Fibroblast of mammary gland (primary cell): ENCODE results near the gene PYGO2.
A peak's percentile ranks its signal among the peaks of the same experiment; 100 is the strongest.

Experiments used
- DNase-seq: peaks from one replicate; pipeline ENCODE4 v3.0.0-alpha.2; 2010; ENCODE audit warnings: low read depth
- H3K4me3 ChIP-seq: 2 replicates; pipeline ENCODE4 v1.5.1; 2011; ENCODE audit warnings: low read depth, mild to moderate bottlenecking, low read length, moderate library complexity; ENCODE audit not compliant: control insufficient read depth
- TF ChIP-seq, protein P1 (sequence below): conservative IDR thresholded peaks from 2 replicates; pipeline ENCODE4 v1.5.1; 2011; ENCODE audit warnings: low read depth, low read length, inconsistent platforms; ENCODE audit not compliant: control insufficient read depth, insufficient read depth

Gene PYGO2

DNA sequence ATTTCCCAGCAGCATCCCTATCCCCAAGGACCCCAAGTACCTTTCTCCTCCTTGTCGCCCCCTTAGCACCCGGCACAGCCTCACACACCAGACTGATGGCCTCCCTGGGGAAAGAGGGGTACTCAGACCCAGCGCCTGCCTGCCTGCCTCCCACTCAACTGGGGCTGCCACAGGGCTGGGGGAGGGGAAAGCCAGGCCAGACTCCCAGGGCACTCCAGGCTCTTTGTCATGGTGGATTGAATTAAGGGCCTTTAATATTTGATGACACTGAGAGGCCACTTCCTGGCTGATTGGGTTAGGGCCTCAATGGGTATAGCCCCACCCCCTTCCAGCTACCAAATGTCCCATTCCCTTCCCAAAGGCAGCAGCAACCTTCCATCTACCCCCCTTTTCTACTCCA is 7.1 kb upstream of the PYGO2 start:
- peak overlapping the region; percentile 79 for H3K4me3 ChIP-seq
- TF ChIP-seq, protein P1, sequence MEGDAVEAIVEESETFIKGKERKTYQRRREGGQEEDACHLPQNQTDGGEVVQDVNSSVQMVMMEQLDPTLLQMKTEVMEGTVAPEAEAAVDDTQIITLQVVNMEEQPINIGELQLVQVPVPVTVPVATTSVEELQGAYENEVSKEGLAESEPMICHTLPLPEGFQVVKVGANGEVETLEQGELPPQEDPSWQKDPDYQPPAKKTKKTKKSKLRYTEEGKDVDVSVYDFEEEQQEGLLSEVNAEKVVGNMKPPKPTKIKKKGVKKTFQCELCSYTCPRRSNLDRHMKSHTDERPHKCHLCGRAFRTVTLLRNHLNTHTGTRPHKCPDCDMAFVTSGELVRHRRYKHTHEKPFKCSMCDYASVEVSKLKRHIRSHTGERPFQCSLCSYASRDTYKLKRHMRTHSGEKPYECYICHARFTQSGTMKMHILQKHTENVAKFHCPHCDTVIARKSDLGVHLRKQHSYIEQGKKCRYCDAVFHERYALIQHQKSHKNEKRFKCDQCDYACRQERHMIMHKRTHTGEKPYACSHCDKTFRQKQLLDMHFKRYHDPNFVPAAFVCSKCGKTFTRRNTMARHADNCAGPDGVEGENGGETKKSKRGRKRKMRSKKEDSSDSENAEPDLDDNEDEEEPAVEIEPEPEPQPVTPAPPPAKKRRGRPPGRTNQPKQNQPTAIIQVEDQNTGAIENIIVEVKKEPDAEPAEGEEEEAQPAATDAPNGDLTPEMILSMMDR: no peak
- no peak for DNase-seq

DNA sequence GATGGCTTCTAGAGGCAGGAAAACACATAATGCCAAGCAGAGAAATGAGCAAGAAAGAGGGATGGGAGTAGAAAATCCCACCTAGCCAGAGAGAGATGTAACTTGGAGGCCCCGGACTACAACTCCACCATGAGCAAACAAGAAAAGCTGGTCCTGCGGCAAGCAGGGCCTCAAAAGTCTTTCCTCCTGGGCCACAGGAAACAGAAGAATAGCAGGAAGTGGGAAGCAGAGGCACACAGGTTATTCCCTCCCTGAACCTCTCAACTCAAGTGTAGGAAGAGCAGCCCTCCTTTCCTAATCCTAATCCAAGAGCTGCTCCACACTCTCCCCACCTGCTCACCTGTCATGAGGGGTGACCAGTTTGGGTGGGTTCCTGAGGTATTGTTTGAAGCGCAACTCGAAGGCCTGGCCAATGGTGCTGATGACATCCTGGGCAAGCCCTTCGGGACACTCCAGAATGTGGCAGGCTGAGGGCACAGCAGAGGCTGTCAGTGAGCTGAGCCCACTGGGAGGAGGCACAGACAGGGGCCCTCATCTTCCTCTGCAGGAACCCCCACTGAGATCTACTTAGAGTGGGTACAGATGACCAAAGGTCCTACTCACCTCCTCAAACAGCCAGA is 5.9 kb upstream of the PYGO2 start:
- TF ChIP-seq, protein P1: no peak
- no peak for DNase-seq
- H3K4me3 ChIP-seq: no peak overlapping the region

DNA sequence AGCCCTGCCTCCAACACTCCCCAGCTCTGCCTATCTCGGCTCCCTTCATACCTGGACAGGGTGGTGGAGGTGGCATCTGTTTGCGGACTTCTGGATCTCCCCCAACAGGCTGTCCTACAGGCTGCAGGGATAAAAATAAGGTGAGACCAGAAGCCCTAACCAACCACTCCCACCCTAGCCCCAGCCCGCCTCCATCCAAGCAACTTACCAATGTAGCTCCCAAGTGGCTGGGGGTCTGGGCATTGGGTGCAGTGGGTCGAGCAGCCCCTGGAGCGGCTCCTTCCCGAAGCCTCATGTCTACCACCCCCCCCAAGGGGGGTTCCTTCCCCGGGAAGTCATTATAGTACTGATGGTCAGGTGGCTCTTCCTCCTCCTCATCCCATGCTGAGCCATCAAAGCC is 4.5 kb upstream of the PYGO2 start:
- DNase-seq: no peak
- H3K4me3 ChIP-seq: no peak overlapping the region
- TF ChIP-seq, protein P1: no peak

DNA sequence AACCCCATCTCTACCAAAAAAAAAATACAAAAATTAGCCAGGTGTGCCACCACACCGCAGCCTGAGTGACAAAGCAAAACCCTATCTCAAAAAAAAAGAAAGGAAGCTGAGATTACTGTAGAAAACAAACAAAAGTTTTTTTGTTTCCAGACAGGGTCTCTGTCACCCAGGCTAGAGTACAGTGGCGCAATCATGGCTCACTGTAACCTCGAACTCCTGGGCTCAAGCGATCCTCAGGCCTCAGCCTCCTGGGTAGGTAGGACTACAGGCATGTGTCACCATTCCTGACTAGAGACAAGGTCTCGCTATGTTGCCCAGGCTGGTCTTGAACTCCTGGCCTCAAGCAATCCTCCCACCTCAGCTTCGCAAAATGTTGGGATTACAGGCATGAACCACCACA is 2.8 kb upstream of the PYGO2 start:
- TF ChIP-seq, protein P1: no peak
- no peak overlapping the region for H3K4me3 ChIP-seq
- DNase-seq: no peak

DNA sequence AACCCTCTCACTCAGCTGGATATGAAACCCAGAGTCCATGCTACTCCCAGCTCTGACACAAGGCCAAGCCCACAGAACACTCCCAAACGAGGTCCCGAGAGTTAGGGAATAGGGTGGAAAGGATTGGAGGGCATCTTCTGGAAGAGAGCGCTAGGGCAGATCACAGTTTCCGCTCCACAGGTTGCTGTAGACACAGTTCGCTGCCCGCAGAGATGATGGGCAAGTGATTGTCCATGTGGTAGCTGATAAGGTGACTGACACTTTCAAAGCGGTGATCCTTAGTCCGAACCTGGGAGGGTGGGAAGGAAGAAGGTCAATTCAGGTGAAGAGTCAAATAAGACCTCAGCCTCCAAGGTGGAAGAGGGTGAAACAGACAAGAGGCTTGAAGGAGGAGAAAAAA is 2.1 kb upstream of the PYGO2 start:
- no peak overlapping the region for H3K4me3 ChIP-seq
- DNase-seq: no peak
- TF ChIP-seq, protein P1: no peak

DNA sequence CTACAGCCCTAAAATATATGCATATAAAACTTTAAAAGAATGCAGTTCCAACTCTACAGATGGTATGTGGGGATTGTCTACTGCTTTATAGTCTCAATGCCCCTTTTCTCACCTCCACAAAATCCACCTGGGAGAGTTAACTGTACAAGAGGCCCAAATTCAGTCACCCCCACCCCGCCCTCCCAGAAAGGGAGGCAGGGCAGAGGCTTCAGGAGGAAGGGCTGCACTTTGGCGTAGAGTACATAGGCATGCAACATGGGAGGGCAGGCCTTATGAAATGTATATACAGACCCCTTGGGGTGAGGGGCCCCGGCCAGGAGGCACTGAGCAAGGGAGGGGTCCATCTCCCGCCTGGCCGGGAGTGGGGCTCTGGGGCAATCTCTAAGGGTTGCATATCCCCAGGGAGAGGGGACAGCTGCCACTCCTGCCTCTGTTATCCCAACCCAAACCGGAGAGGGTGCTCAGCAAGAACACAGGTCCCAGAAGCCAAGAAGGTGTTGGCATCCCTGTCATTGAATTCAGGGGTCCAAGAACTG is 1.3 kb upstream of the PYGO2 start:
- TF ChIP-seq, protein P1: no peak
- no peak for DNase-seq
- H3K4me3 ChIP-seq: no peak overlapping the region
